ENCODE measurements around the gene C10orf90.

GRCh38 chr10:126458466-126458865 lies 212.0 kb downstream of the C10orf90 start:
- TF ChIP-seq POLR2AphosphoS5 (IDR thresholded peaks at IDR 0.05; ENCODE audit: borderline replicate concordance, low read depth, low read length) (no peak), EZH2 (IDR thresholded peaks at IDR 0.05) (no peak), FOXP2 (optimal IDR thresholded peaks at IDR 0.05; ENCODE audit: control extremely low read depth, extremely low read length, insufficient read depth) (no peak)
